PFSK-1 (cell line): ENCODE measurements around the gene CSKMT.

ENCODE experiments used
- FOXP2 ChIP-seq: optimal IDR thresholded peaks from 2 replicates; pipeline ENCODE3; 2011; ENCODE audit warnings: borderline replicate concordance, control low read depth, inconsistent platforms; ENCODE audit not compliant: insufficient read depth; ENCODE audit errors: extremely low read length, extremely low read depth
- POLR2AphosphoS5 ChIP-seq: IDR thresholded peaks from 2 replicates; pipeline ENCODE4 v1.6.1; 2012; ENCODE audit warnings: low read depth, mild to moderate bottlenecking, control low read depth, low read length, moderate library complexity
- REST ChIP-seq, 2 experiments: IDR thresholded peaks; 2 replicates each; pipeline versions ENCODE4 v1.6.1 to v1.8.0; 2011 to 2012; ENCODE audit warnings: low read depth in 2 of 2, low read length in 2 of 2, control low read depth in 1 of 2, inconsistent platforms in 1 of 2, mild to moderate bottlenecking in 1 of 2, moderate library complexity in 1 of 2; ENCODE audit not compliant: insufficient read depth in 1 of 2
- SIN3A ChIP-seq: IDR thresholded peaks from 2 replicates; pipeline ENCODE4 v1.6.1; 2012; ENCODE audit warnings: mild to moderate bottlenecking, low read length, moderate library complexity, borderline replicate concordance; ENCODE audit not compliant: insufficient read depth
- TAF1 ChIP-seq: IDR thresholded peaks from 2 replicates; pipeline ENCODE4 v1.6.1; 2012; ENCODE audit warnings: low read length, control low read depth, borderline replicate concordance; ENCODE audit not compliant: insufficient read depth

The CSKMT gene

DNA sequence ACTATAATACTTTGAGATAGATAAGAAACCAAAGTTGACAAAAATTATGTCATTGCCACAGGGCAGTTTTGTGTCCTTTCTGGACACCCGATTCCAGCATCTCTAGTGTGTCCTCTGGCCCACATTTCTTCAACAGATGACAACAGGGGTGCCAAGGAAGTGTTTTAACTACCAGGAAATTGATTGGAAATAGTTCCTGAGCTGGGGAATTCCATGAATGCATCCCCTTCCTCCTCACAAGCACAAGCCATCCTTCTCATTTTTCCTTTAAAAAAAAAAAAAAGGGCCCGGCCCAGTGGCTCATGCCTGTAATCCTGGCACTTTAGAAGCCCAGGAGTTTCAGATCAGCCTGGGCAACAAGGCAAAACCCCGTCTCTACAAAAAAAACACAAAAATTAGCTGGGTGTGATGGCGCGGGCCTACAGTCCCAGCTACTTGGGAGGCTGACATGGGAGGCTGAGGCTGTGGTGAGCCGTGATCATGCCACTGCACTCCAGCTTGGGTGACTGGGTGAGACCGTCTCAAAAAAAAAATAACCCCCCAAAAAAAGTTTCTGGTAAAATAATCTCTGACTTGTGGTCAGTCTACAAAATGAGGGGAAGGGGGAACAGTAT lies 42.5 kb upstream of the CSKMT start:
- TF ChIP-seq TAF1 (no peak), POLR2AphosphoS5 (no peak), REST (IDR thresholded peaks at IDR 0.05; ENCODE audit: insufficient read depth in 1 of 2, low read depth in 2 of 2, low read length in 2 of 2) (no peak), SIN3A (no peak), FOXP2 (no peak)

GRCh38 chr11:62627713-62628112 lies 37.4 kb upstream of the CSKMT start:
- TF ChIP-seq TAF1 (no peak), SIN3A (no peak), FOXP2 (no peak), REST (IDR thresholded peaks at IDR 0.05; ENCODE audit: insufficient read depth in 1 of 2, low read depth in 2 of 2, low read length in 2 of 2) (no peak), POLR2AphosphoS5 (no peak)

- no peak for TF ChIP-seq POLR2AphosphoS5
- TF ChIP-seq REST (IDR thresholded peaks at IDR 0.05; ENCODE audit: insufficient read depth in 1 of 2, low read depth in 2 of 2, low read length in 2 of 2), result no peak
- no peak for TF ChIP-seq SIN3A
- TF ChIP-seq TAF1, result no peak
- no peak for TF ChIP-seq FOXP2
Measured at GRCh38 chr11:62632492-62632891, 32.6 kb upstream of the CSKMT start.

- TF ChIP-seq REST (IDR thresholded peaks at IDR 0.05; ENCODE audit: insufficient read depth in 1 of 2, low read depth in 2 of 2, low read length in 2 of 2), result no peak
- no peak for TF ChIP-seq TAF1
- no peak for TF ChIP-seq SIN3A
- TF ChIP-seq POLR2AphosphoS5, result no peak
- TF ChIP-seq FOXP2, result no peak
Measured at GRCh38 chr11:62644220-62644619, 20.9 kb upstream of the CSKMT start.

DNA sequence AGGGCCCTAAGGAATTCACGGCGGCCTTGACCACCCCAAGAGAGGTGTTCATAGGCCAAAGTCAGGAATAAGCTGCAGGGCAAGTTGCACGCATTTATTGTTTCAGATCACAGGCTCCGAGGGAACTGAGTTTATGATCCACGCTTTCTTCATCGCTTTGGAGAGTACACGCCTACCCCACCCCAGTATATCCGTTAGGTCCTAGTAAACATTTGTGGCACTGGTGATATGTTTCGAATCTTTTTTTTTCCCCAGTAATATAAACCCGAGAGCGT lies 19.5 kb upstream of the CSKMT start:
- TF ChIP-seq POLR2AphosphoS5 (no peak), REST (IDR thresholded peaks at IDR 0.05; ENCODE audit: insufficient read depth in 1 of 2, low read depth in 2 of 2, low read length in 2 of 2) (no peak), FOXP2 (no peak), TAF1 (no peak), SIN3A (no peak; the same call in 1 of the 2 replicates)
